Ecto neural progenitor cell (in vitro differentiated cells): ENCODE results near the gene NHSL1.

ENCODE experiments used
- DNase-seq: peaks from one replicate; pipeline ENCODE4 v3.0.0-alpha.2; 2018; ENCODE audit warnings: low spot score

The NHSL1 gene

DNA sequence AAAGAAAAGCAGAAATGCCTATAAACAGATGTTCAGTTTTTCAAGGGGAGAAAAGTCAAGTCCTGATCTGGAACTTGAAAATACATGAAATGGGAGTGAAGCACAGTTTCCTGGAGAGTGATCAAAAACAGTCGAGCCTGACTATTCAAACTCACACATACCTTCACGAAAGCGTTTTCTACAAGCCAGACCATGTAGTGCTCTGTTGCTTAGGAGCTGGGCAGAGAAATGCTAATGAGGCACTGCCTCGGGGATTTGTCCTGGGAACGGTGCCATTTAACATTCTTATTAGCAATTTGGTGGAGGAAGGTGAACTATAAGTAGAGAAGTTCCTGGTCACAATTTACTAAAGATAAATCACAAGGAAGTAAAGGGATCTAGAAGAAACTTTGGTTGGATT lies 5.9 kb downstream of the NHSL1 start:
- no peak for DNase-seq

GRCh38 chr6:138492871-138493270 lies 6.4 kb downstream of the NHSL1 start:
- no peak for DNase-seq

DNA sequence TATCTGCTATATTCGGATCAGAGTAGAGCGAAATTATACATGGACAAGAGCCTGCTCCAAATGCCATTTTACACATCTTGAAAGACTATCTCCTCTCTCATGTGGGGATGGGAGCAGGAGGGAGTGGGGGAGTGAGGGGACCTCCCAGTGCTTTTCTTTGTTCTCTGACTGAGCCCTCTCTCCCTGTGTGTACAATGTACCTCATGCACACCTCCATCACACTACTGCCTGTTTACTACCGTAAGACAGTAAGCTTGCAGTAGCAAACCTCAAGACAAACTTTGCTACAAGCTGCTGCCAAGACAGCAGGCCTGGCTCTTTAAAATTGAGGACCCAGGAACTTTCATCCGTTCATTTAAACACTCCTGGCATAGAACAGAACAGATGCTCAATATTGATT lies 7.2 kb downstream of the NHSL1 start:
- DNase-seq, result no peak

- no peak for DNase-seq
Observed at GRCh38 chr6:138491017-138491416, 8.3 kb downstream of the NHSL1 start.

- DNase-seq, result no peak
Observed at GRCh38 chr6:138489846-138490245, 9.4 kb downstream of the NHSL1 start.

- no peak for DNase-seq
Observed at GRCh38 chr6:138487102-138487604, 12.1 kb downstream of the NHSL1 start.

- DNase-seq, result no peak
Observed at GRCh38 chr6:138486249-138487101, 12.8 kb downstream of the NHSL1 start.

DNA sequence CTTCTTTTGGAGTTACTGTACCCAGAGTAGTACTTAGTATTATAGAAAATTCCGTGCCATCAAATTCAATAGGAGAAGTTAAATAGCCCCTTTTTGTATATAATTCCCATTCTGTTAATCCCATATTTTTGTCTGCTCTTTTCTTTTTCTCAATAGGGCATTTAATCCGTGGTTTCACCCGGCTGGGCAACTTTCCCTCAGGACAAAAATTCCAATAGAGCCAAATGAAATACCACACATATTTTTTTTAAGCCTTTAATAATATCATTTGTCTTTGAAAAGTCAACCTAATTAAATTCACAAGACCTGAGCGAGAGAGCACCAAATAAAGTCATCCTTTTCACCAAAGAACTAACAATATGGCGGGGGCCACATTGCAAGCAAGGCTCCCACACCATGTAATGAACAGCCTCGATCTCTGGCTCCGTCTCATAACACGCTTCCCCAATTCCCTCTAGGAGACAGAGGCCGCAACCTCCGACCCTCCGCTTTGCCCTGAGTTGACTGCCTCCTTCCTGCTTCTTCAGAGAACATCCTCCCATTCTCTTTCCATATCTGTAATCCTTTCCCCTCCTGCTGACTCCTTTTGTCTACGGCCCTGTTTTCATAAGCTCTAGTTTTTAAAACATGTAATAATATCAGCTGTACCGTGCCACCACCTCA lies 13.6 kb downstream of the NHSL1 start:
- DNase-seq, result peak; percentile 68

DNA sequence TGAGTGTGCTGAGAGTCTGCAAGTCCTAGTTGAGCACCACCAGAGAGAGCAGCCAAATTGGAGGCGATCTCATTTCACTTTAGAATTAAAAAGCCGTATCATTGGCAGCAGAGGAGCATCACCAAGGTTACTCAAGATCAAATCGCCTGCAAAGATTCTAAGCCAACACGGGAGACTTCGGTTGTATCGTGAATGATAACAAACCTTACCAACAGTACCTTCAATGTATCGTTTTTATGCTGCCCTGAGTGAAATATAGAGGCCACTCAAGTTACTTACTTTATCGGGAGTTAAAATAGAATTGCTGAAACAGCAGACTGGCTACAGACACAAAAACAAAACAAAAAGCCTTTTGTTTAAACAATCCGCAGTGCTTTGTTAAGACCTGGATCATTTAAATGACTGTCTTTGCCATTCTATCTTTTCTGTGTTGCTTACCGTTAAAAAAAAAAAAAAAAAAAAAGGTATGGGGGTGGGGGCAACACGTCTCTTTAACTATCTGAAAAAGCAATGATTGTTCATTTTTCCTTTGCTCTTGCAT lies 14.2 kb downstream of the NHSL1 start:
- DNase-seq, result no peak

GRCh38 chr6:138484018-138484731 lies 15.1 kb downstream of the NHSL1 start:
- DNase-seq, result no peak

DNA sequence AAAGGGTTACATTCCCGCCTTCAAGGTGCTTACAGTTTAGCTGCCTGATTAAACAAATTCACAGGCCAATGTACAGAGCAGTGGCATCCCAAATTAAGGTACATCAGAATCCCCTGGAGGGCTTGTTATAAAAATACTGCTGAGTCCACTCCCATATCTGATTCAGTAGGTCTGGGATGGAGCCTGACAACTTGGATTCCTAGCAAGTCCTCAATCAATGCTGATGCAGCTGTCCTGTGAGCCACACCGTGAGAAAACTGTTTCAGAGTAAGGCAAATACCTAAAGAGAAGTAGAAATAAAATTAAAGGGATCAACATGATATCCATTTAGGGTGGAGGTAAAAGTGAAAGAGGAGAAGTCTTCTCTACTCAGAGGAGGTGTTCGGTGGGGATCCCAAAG lies 16.5 kb downstream of the NHSL1 start:
- DNase-seq, result no peak

DNA sequence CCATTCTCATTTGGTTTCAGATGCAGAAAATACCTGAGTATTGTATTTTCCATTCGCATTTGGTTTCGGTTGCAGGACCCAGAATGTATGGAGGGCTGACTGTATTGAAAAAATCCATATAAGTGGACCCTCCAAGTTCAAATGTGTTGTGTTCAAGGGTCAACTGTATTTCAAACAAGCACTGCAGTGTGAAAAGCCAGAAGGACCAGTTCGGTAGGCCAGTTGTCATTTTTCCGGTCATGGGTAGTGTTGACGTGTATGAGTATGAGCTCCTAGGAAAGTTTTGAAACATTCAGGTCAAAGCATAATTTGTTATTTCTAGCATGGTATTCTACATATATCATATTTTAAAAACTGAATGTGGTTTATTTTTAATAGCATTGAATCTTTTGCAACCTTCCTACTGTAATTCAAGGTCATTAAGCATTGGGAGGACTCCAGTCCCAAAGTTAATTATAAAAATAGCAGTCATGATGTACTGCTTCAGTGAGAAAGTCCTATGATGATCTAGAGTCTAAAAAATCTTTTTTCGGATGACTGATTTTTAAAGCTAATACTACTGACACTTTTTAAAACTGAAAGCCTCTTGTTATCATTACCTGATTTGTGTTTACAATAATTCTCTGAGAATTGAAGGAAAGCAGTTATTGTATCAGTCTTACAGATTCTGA lies 18.9 kb downstream of the NHSL1 start:
- DNase-seq, result no peak

DNA sequence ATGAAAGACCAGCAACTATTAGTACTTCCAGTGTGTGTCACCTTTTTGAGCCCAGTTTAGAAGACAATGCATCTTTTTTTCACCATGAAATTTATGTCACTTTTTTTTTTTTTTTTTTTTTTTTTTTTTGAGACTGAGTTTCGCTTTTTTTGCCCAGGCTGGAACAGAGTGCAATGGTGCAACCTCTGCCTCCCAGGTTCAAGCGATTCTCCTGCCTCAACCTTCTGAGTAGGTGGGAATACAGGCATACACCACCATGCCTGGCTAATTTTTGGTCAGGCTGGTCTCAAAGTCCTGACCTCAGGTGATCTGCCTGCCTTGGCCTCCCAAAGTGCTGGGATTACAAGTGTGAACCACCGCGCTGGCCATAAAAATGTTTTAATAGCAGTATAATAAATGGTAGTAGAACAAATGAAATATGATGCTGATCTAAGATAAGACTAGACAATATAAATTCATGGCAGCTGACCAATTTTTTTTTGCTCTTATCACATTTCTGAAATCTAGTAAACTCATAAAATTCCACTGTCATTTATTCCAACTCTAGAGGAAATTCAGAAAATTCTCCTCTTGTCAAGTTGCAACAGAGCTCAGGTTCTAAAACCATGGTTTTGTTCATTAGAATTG lies 21.3 kb downstream of the NHSL1 start:
- DNase-seq, result no peak

- DNase-seq, result no peak
Observed at GRCh38 chr6:138476116-138476515, 23.2 kb downstream of the NHSL1 start.

DNA sequence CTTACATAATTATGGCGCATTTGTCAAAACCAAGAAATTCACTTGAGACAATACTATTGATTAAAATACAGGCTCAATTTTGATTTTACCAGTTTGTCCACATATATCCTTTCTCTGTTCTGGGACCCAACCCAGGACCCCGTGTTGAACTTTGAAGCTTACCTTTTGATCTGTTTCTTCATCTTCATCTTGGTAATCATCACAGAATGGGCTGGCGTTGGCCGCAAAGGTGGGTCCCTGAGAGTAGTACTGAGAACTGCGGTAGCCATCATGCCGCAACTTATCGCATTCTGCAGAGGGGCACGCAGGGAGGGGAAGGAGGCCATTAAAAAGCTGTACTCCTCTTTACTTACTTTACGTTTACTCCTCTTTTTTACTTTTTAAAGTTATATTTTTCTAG lies 26.1 kb downstream of the NHSL1 start:
- DNase-seq, result no peak

- DNase-seq, result no peak
Observed at GRCh38 chr6:138468320-138469015, 30.8 kb downstream of the NHSL1 start.

DNA sequence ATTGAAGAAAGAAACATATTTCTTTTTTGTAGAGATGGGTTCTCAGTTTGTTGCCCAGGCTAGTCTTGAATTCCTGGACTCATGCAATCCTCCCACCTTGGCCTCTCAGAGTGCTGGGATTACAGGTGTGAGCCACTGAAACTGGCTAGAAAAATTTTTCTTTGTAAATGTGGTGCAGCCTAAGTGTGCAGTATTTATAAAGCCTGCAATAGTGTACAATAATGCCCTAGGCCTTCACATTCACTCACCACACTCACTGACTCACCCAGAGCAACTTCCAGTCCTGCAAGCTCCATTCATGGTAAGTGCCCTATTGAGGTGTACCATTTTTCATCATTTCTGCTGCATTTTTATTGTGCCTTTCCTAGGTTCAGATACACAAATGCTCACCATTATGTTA lies 31.4 kb downstream of the NHSL1 start:
- DNase-seq, result no peak

DNA sequence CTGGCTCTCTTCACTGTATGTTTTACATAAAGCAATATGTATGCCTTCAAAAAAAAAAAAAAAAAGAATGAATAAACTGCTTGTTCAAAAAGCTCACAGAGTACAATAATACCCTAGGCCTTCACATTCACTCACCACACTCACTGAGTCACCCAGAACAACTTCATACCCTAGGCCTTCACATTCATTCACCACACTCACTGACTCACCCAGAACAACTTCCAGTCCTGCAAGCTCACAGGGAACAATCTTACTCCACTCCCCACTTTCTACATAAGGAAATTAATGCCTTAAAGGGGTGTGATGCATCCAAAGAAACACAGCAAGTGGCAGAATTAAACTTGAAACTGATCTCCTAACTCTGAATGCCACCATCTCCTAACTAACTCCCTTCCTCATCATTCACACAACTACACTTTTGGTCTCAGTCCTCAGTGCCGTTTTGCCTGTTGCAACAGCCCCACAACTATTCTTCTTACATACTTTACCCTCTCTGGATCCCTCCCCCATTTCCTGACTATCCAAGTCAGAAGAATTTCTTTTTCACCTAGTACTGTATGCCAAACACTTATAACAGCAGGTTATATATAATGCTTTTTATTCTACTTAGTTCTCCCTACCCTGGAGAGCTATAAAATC lies 34.2 kb downstream of the NHSL1 start:
- no peak for DNase-seq

DNA sequence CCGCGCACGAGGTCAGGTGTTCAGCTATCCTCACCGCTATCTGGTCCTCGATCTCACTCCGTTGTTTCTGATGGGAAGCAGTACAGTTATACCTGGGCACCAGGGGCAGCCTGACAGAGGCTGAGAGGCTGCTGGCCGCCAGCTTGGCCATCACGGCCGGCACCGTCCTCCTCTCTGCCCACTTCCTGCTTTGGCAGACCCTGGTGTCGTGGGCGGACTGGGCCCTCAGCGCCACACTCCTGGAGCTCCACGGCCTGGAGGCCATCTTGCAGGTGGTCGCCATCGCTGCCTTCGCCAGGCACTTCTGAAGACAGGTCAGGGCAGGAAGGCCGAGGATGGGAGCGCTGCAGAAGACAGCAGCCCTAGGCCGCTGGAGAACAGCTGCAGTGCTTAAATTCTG lies 35.2 kb downstream of the NHSL1 start:
- DNase-seq, result no peak

DNA sequence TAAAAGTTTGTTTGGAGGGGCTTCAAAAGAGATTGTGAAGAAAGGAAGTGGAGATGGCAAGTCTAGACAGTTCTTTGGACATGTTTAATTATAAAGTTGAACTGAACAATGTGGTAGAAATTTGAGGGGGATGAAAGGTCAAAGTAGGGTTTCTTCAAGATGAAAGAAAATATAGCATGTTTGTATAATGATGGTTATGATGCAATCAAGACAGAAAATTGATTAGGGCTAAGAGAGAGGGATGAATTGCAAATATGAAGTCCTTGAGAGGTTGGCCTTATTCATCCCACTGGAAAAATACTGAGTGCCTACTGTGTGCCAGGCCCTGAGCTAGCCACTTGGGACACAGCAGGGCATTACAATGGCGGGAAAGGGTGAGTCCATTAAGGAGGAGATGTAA lies 37.6 kb downstream of the NHSL1 start:
- no peak for DNase-seq
